Measurements from ENCODE around the gene NFATC1.

Gene NFATC1

GRCh38 chr18:79366177-79367094, 29.3 kb upstream of the NFATC1 start:
- Histone ChIP-seq H3K4me3 (replicated peaks; ENCODE audit: low read depth, low read length) (no peak overlapping the region), H3K27me3 (replicated peaks; ENCODE audit: control insufficient read depth, insufficient read depth, low read length) (no peaks in the 10 kb centered on the region), H3K36me3 (ENCODE audit: control insufficient read depth, insufficient read depth, low read length) (peaks cover 3% of the 10 kb centered on the region; the same call in 1 of the 2 replicates)
- no peak for TF ChIP-seq CTCF (IDR thresholded peaks at IDR 0.05; ENCODE audit: insufficient read depth, low read length, poor library complexity, severe bottlenecking)
- DNase-seq (ENCODE audit: extremely low read depth, insufficient read length), result no peak

DNA sequence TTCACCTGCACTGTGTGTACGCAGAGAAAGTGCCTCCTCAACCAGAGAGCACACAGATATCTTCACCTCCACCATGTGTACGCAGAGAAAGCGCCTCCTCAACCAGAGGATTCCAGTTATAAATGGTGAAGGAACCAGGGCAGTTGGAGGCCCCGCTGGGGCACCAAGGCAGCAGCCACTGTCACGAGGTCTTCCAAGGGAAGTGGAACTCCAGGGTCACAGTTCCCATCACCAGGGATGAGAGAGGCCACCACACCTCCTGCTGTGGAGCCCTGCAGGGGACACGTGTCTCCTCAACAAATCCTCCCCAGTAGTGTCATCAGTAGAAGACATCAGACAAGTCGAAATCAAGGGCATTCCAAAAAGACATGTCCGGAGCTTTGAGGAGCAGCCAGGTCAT, 28.2 kb upstream of the NFATC1 start:
- 0 out of 2 replicates have a peak, but pooled peaks cover 2% of the 10 kb centered on the region for H3K36me3 ChIP-seq (ENCODE audit: control insufficient read depth, insufficient read depth, low read length)
- DNase-seq (ENCODE audit: extremely low read depth, insufficient read length), result no peak

DNA sequence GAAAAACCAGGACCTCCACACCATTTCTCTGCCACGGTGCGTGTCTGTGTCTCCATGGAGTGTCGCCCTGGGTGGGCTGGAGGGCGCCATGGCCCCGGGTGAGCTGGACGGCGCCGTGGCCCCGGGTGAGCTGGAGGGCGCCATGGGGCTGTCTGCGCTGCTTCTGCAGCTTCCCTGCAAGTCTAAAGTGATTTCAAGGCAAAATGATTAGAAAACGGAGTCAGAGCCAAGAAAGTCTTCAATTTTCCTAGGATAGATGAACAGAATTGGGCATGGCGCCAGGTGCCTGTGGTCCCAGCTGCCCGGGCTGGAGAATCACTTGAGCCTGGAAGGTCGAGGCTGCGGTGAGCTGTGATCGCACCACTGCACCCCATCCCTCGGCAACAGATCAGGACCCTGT, 27.7 kb upstream of the NFATC1 start:
- no peak for TF ChIP-seq CTCF (IDR thresholded peaks at IDR 0.05; ENCODE audit: insufficient read depth, low read length, poor library complexity, severe bottlenecking)
- 0 out of 2 replicates have a peak, but pooled peaks cover 2% of the 10 kb centered on the region for H3K36me3 ChIP-seq (ENCODE audit: control insufficient read depth, insufficient read depth, low read length)
- no peak for DNase-seq (ENCODE audit: extremely low read depth, insufficient read length)
- H3K4me3 ChIP-seq (replicated peaks; ENCODE audit: low read depth, low read length), result no peak overlapping the region
- no peaks in the 10 kb centered on the region for H3K27me3 ChIP-seq (replicated peaks; ENCODE audit: control insufficient read depth, insufficient read depth, low read length)

More for the DNA sequence above, 28.2 kb upstream of the NFATC1 start:
- H3K27me3 ChIP-seq (replicated peaks; ENCODE audit: control insufficient read depth, insufficient read depth, low read length), result no peaks in the 10 kb centered on the region
- H3K4me3 ChIP-seq (replicated peaks; ENCODE audit: low read depth, low read length), result no peak overlapping the region
- TF ChIP-seq CTCF (IDR thresholded peaks at IDR 0.05; ENCODE audit: insufficient read depth, low read length, poor library complexity, severe bottlenecking), result no peak

DNA sequence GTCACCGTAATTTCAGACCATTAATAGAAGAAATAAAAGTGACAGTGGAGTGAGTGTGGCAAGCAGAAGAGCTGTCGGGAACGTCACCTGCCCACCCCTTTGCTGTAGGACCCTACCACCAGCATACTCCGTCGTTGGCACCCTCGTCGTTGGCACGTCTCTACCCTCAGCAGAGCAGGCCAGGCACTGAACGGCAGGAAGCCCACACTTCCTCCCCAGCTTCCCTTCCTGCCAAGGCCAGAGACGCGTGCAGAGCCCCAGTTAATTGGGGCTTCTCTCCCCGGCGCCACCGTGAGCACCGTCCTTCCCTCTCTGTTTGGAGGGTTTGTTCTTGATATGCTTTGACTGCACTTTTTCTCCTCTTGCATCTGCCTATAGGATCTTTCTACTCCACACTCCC, 27.0 kb upstream of the NFATC1 start:
- no peak overlapping the region for H3K4me3 ChIP-seq (replicated peaks; ENCODE audit: low read depth, low read length)
- TF ChIP-seq CTCF (IDR thresholded peaks at IDR 0.05; ENCODE audit: insufficient read depth, low read length, poor library complexity, severe bottlenecking), result no peak
- DNase-seq (ENCODE audit: extremely low read depth, insufficient read length), result no peak
- H3K27me3 ChIP-seq (replicated peaks; ENCODE audit: control insufficient read depth, insufficient read depth, low read length), result no peaks in the 10 kb centered on the region
- H3K36me3 ChIP-seq (ENCODE audit: control insufficient read depth, insufficient read depth, low read length), result no peaks in the 10 kb centered on the region

- no peak overlapping the region for H3K4me3 ChIP-seq (replicated peaks; ENCODE audit: low read depth, low read length)
- no peak for TF ChIP-seq CTCF (IDR thresholded peaks at IDR 0.05; ENCODE audit: insufficient read depth, low read length, poor library complexity, severe bottlenecking)
- H3K27me3 ChIP-seq (replicated peaks; ENCODE audit: control insufficient read depth, insufficient read depth, low read length), result no peaks in the 10 kb centered on the region
- DNase-seq (ENCODE audit: extremely low read depth, insufficient read length), result no peak
- no peaks in the 10 kb centered on the region; the same call in 1 of the 2 replicates for H3K36me3 ChIP-seq (ENCODE audit: control insufficient read depth, insufficient read depth, low read length)
Observed at GRCh38 chr18:79371561-79372121, 24.1 kb upstream of the NFATC1 start.

Measured in GM06990 (cell line).